ENCODE data around the gene SYMPK. TPM values are rescaled to one million over a fixed set of nuclear protein-coding genes. Genes with fewer than 3 reads are reported as not detected.

Gene SYMPK
- total RNA-seq, 1 donor = 37.1 TPM

DNA sequence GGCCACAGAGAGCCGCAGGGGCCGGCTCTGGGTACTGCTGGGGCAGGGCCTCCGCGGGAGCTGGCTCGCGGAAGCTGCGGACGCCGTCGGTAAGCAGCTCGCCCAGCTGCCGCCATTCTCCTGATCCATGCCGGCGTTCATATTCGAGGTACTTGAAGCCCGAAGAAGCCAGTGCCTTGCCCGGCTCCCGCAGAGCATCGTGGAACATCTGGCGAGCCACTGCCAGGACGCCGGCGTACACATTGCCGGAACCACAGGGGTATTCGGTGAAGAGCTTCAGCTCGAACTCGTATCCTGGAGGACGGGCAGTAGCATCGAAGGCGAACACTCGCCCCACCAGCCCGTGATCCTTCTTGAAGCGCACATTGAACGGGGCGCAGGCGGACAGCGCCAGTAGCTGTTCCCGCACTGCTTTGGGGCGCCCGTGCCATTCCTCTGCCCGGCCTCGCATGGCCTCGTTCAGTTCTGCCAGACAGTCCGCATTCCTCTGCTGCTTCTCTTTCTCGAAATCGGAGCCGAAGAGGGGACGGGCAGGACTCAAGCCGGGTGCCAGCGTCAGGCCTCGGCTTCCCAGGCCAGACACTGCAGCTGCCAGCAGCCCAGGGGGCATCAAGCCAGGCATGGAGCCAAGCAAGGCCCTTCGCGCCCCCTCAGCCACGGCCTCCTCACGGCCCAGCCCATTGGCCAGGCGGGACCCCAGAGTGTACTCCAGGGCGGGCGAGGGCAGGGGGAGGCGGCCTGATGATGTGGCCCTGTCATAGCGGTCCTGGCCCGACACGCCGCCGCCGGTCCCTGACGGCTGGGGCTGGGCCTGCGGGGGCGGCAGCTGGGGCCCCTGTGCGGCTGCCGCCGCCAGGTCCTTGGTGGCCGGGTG lies 22.0 kb upstream of the SYMPK start:
- TF ChIP-seq, protein P1, sequence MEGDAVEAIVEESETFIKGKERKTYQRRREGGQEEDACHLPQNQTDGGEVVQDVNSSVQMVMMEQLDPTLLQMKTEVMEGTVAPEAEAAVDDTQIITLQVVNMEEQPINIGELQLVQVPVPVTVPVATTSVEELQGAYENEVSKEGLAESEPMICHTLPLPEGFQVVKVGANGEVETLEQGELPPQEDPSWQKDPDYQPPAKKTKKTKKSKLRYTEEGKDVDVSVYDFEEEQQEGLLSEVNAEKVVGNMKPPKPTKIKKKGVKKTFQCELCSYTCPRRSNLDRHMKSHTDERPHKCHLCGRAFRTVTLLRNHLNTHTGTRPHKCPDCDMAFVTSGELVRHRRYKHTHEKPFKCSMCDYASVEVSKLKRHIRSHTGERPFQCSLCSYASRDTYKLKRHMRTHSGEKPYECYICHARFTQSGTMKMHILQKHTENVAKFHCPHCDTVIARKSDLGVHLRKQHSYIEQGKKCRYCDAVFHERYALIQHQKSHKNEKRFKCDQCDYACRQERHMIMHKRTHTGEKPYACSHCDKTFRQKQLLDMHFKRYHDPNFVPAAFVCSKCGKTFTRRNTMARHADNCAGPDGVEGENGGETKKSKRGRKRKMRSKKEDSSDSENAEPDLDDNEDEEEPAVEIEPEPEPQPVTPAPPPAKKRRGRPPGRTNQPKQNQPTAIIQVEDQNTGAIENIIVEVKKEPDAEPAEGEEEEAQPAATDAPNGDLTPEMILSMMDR (IDR thresholded peaks at IDR 0.05; ENCODE audit: insufficient read depth, low read depth, low read length) = no peak
- DNase-seq (ENCODE audit: low read depth) = no peak
- peak overlapping the region; percentile 68 for H3K4me3 ChIP-seq (ENCODE audit: low read depth, low read length)

DNA sequence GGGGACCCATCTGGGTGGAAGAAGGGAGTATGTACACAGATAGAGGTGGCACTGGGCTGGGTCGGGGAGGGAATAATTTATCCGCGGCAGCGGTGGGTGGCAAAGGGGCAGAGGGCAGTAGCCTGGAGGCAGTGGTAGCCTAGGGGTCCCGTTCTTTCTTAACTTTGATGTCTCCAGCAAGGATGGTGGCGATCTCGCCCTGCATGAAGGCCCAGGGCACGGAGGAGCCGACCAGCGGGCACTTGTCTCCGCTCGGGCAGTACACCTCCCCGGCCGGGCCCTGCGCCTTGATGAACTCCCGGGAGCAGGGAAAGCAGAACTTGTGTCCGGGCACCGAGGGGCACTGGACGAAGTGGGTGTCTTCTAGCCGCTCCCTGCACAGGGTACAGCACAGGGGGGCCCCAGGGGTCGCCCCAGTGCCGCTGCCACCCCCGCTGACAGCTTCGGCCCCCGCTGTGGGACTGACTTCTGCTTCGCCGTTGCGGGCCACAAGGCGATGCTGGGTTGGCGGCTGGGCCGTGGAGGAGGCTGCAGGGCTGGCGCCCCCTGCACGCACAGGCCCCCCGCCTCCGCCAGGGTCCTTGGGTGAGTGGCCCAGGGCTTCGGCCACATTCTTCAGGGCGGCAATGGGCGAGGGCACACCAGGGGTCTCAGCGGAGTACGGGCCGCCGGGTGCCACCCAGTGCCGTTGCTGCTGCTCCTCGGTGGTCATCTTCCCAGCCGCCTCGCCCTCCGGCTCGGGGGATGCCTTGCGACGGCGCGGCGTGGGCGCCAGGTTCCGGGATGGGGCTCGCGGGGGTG lies 21.1 kb upstream of the SYMPK start:
- H3K4me3 ChIP-seq (ENCODE audit: low read depth, low read length) = no peak overlapping the region
- DNase-seq (ENCODE audit: low read depth) = no peak
- TF ChIP-seq, protein P1 (IDR thresholded peaks at IDR 0.05; ENCODE audit: insufficient read depth, low read depth, low read length) = no peak

DNA sequence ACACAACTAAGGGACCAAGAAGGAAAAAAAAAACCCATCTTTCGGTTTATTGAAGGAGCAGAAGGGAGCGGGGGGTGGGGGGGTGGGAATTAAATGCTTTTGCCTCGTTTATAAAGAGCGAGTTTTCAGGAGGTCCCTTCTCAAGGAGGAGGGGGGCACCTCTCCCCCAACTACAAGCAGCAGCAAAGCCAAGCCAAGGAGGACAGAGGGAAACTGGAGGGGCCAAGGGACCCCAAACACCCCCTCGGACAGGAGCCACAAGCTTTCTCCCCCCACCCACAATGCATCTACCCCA lies 20.6 kb upstream of the SYMPK start:
- no peak overlapping the region for H3K4me3 ChIP-seq (ENCODE audit: low read depth, low read length)
- TF ChIP-seq, protein P1 (IDR thresholded peaks at IDR 0.05; ENCODE audit: insufficient read depth, low read depth, low read length) = no peak
- no peak for DNase-seq (ENCODE audit: low read depth)

DNA sequence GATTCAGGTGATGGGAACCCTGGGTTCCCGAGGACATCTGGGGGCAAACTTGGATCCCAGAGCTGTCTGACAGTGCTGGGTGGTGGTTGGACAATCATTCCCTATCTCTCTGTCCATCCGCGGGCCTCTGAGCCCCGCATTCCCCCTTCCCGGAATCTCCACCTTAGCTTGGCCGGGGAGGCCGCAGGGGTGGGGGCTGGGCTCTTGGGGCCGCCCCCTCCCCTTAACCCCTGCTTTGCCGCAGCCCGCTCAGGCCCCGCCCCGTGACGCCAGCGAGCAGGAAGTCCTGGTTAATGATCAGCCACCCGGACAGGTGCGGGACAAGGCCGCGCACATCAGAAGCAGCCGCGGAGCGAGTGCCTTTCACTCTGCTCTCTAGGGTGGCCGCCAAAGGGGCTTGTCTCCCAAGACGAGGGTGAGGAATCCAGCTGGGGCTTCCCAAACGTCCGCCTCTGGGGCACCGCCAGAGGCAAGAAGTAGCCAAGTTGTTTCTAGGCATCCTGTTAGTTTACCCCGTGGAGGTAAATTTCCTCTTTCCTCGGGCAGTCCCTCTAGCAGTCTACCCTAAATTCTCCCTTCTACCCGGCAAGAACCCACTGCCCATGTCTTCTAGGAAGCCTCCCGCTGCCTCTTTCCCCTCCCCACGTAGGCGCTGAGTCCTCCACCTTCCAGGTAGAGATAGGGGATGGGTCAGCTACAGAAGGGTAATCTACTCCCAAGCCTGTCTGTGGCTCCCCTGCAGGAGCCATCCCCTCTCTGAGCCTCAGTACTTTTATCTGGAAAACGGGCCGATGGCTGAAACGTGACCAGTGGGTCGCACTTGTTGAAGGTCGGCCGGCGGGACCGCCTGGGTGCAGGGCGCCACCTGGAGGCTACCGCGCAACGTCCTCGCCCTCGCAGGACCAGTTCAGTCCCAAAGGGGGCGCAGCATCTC lies 20.0 kb upstream of the SYMPK start:
- peak overlapping the region; percentile 12 for H3K4me3 ChIP-seq (ENCODE audit: low read depth, low read length)
- TF ChIP-seq, protein P1 (IDR thresholded peaks at IDR 0.05; ENCODE audit: insufficient read depth, low read depth, low read length) = peak; percentile 98
- peak; percentile 85 for DNase-seq (ENCODE audit: low read depth)

DNA sequence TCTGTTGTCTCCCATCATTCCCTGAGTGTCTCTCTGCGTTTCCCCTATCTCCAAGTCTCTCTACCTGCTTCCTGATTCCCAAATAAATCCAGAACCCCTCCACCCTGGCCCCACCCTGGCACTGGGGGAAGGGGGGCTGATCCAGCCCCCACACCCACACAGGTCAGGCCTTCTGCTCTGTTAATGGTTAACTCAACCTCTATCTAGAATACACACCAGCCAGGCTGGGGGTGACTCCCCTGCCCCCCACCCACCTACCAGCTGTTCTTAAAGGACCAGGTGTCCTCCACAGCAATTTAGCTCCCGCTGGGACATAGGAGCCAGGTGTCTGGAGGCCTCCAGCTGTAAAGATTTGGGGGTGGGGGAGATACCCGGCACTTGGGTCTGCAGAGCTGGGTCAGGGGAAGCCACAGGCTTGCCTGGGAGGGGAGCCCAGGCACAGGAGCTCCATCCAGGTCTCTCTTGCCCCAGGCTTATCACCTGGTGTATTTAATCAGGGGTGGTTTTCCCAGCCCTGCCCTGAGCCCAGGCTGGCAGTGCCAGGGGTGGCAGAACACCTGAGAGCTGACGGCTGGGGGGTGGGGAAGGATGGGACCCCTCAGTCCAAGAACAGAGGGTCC lies 19.1 kb upstream of the SYMPK start:
- no peak overlapping the region for H3K4me3 ChIP-seq (ENCODE audit: low read depth, low read length)
- TF ChIP-seq, protein P1 (IDR thresholded peaks at IDR 0.05; ENCODE audit: insufficient read depth, low read depth, low read length) = no peak
- DNase-seq (ENCODE audit: low read depth) = no peak
